NCI-H1092 treated with DMSO at 0.1 percent for 48 hours (cell line): ENCODE data around the gene EIF4H.
"Not testable (repeated sequence)": the region's sequence is repeated elsewhere in the genome, so short reads cannot be mapped to it uniquely, and the experiment has no call there.

Source experiments
- DNase-seq: peaks from one replicate; lab custom pipeline; 2025; lab: John Stamatoyannopoulos, UW

Gene EIF4H

GRCh38 chr7:74175340-74175739 lies 1.2 kb downstream of the EIF4H start:
- no peak for DNase-seq

GRCh38 chr7:74176555-74176954 lies 2.4 kb downstream of the EIF4H start:
- no peak for DNase-seq

- DNase-seq, result no peak
Observed at GRCh38 chr7:74178632-74179031, 4.5 kb downstream of the EIF4H start.

- DNase-seq, result no peak
Observed at GRCh38 chr7:74179935-74180604, 5.9 kb downstream of the EIF4H start.

GRCh38 chr7:74180866-74181265 lies 6.7 kb downstream of the EIF4H start:
- DNase-seq, result no peak

- DNase-seq, result no peak
Observed at GRCh38 chr7:74181821-74182220, 7.7 kb downstream of the EIF4H start.

GRCh38 chr7:74182453-74183090 lies 8.4 kb downstream of the EIF4H start:
- no peak for DNase-seq

- no peak for DNase-seq
Observed at GRCh38 chr7:74183142-74183541, 9.0 kb downstream of the EIF4H start.

GRCh38 chr7:74183653-74184450 lies 9.7 kb downstream of the EIF4H start:
- no peak for DNase-seq

- no peak for DNase-seq
Observed at GRCh38 chr7:74185016-74185415, 10.9 kb downstream of the EIF4H start.

GRCh38 chr7:74185636-74186035 lies 11.5 kb downstream of the EIF4H start:
- DNase-seq, result no peak

GRCh38 chr7:74187915-74188675 lies 13.9 kb downstream of the EIF4H start:
- no peak for DNase-seq

GRCh38 chr7:74190259-74190658 lies 16.1 kb downstream of the EIF4H start:
- no peak for DNase-seq

GRCh38 chr7:74191231-74191630 lies 17.1 kb downstream of the EIF4H start:
- no peak for DNase-seq

- no peak for DNase-seq
Observed at GRCh38 chr7:74193054-74193453, 18.9 kb downstream of the EIF4H start.

GRCh38 chr7:74193913-74194312 lies 19.8 kb downstream of the EIF4H start:
- DNase-seq, result no peak

- DNase-seq, result no peak
Observed at GRCh38 chr7:74194686-74195085, 20.5 kb downstream of the EIF4H start.

GRCh38 chr7:74195139-74195860 lies 21.1 kb downstream of the EIF4H start:
- not testable (repeated sequence) for DNase-seq

GRCh38 chr7:74195968-74196654 lies 22.0 kb downstream of the EIF4H start:
- DNase-seq, result not testable (repeated sequence)

GRCh38 chr7:74197449-74198124 lies 23.4 kb downstream of the EIF4H start:
- no peak for DNase-seq
